ENCODE results near the gene C1orf167.
"Not testable (repeated sequence)": the region's sequence is repeated elsewhere in the genome, so short reads cannot be mapped to it uniquely, and the experiment has no call there.

The C1orf167 gene

GRCh38 chr1:11797525-11798216, 35.7 kb downstream of the C1orf167 start:
- H3K4me3 ChIP-seq (ENCODE audit: low read depth, low read length): no peak overlapping the region

GRCh38 chr1:11799099-11799498, 37.1 kb downstream of the C1orf167 start:
- Histone ChIP-seq H3K27ac (ENCODE audit: low read depth, low read length) (no peak overlapping the region), H3K27me3 (ENCODE audit: control insufficient read depth, insufficient read depth, low read length) (no peaks in the 10 kb centered on the region), H3K4me1 (ENCODE audit: control insufficient read depth, insufficient read depth, low read length) (peaks cover 18% of the 10 kb centered on the region), H3K4me3 (ENCODE audit: low read depth, low read length) (no peak overlapping the region), H3K9ac (ENCODE audit: low read length) (no peak overlapping the region), H3K36me3 (ENCODE audit: control insufficient read depth, insufficient read depth, low read length) (peaks cover 47% of the 10 kb centered on the region), H3K9me3 (ENCODE audit: control insufficient read depth, insufficient read depth, low read depth, low read length) (no peaks in the 10 kb centered on the region)

More at GRCh38 chr1:11797525-11798216, 35.7 kb downstream of the C1orf167 start:
- Histone ChIP-seq H3K4me1 (ENCODE audit: control insufficient read depth, insufficient read depth, low read length) (peaks cover 7% of the 10 kb centered on the region), H3K9me3 (ENCODE audit: control insufficient read depth, insufficient read depth, low read depth, low read length) (no peaks in the 10 kb centered on the region), H3K27ac (ENCODE audit: low read depth, low read length) (no peak overlapping the region), H3K9ac (ENCODE audit: low read length) (no peak overlapping the region), H3K36me3 (ENCODE audit: control insufficient read depth, insufficient read depth, low read length) (peaks cover 57% of the 10 kb centered on the region), H3K27me3 (ENCODE audit: control insufficient read depth, insufficient read depth, low read length) (no peaks in the 10 kb centered on the region)

DNA sequence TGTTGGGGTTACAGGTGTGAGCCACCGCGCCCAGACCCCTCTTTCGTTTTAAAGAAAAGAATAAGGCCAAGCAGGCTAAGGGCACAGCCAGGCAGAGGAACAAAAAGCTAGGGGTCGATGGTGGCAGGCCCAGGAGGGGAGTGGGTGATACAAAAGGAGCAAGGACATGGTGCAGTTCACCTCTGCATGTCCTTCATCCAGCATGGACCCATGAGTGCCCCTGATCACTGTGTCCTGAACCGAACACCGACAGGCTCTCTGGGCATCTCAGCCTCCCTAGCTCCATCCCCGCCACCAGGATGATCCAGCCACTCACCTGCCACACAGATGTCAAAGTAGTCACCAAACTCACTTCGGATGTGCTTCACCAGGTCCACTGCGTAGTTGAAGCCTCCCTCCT, 37.9 kb downstream of the C1orf167 start:
- H3K4me3 ChIP-seq (ENCODE audit: low read depth, low read length): no peak overlapping the region
- no peak overlapping the region for H3K9ac ChIP-seq (ENCODE audit: low read length)
- no peaks in the 10 kb centered on the region for H3K9me3 ChIP-seq (ENCODE audit: control insufficient read depth, insufficient read depth, low read depth, low read length)
- H3K27me3 ChIP-seq (ENCODE audit: control insufficient read depth, insufficient read depth, low read length): no peaks in the 10 kb centered on the region
- H3K36me3 ChIP-seq (ENCODE audit: control insufficient read depth, insufficient read depth, low read length): peaks cover 39% of the 10 kb centered on the region
- no peak overlapping the region for H3K27ac ChIP-seq (ENCODE audit: low read depth, low read length)
- H3K4me1 ChIP-seq (ENCODE audit: control insufficient read depth, insufficient read depth, low read length): peaks cover 24% of the 10 kb centered on the region

GRCh38 chr1:11800391-11800755, 38.4 kb downstream of the C1orf167 start:
- no peaks in the 10 kb centered on the region for H3K9me3 ChIP-seq (ENCODE audit: control insufficient read depth, insufficient read depth, low read depth, low read length)
- peaks cover 35% of the 10 kb centered on the region for H3K36me3 ChIP-seq (ENCODE audit: control insufficient read depth, insufficient read depth, low read length)
- no peak overlapping the region for H3K9ac ChIP-seq (ENCODE audit: low read length)
- H3K27ac ChIP-seq (ENCODE audit: low read depth, low read length): no peak overlapping the region
- no peak overlapping the region for H3K4me3 ChIP-seq (ENCODE audit: low read depth, low read length)
- no peaks in the 10 kb centered on the region for H3K27me3 ChIP-seq (ENCODE audit: control insufficient read depth, insufficient read depth, low read length)
- peaks cover 26% of the 10 kb centered on the region for H3K4me1 ChIP-seq (ENCODE audit: control insufficient read depth, insufficient read depth, low read length)

DNA sequence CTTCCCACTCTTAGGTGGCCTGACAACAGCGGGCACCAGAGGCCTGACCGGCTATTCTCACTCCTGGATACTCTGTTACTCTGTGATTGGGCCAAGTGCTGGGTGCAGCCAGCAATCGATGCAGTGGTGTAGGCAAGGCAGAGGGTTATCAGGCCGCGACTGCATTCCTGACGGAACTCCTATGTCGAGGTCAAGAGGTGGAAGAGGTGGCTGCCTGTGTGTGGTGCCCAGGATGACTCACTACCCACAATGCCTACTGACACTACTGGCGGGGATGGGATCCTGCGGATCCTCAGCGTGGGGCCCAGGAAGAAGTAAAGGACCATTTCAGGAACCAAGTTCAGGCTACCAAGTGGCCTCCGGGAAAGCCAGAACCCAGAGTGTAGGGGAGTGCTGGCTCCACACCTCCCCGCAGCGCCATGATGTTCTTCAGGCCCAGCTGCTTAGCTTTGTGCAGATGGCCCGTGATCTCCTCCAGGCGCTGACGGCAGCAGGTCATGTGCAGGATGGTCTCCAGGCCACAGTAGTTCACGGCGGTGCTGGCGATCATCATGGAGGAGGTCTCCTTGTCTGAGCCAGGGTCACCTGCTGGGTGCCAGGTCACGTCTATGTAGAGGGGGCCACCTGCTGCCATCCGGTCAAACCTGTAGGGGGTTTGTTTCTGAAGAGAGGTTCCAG, 38.9 kb downstream of the C1orf167 start:
- Histone ChIP-seq H3K27ac (ENCODE audit: low read depth, low read length) (no peak overlapping the region), H3K9me3 (ENCODE audit: control insufficient read depth, insufficient read depth, low read depth, low read length) (no peaks in the 10 kb centered on the region), H3K4me3 (ENCODE audit: low read depth, low read length) (no peak overlapping the region), H3K4me1 (ENCODE audit: control insufficient read depth, insufficient read depth, low read length) (peaks cover 26% of the 10 kb centered on the region), H3K9ac (ENCODE audit: low read length) (no peak overlapping the region), H3K27me3 (ENCODE audit: control insufficient read depth, insufficient read depth, low read length) (no peaks in the 10 kb centered on the region), H3K36me3 (ENCODE audit: control insufficient read depth, insufficient read depth, low read length) (peaks cover 30% of the 10 kb centered on the region)

- no peaks in the 10 kb centered on the region for H3K27me3 ChIP-seq (ENCODE audit: control insufficient read depth, insufficient read depth, low read length)
- no peaks in the 10 kb centered on the region for H3K9me3 ChIP-seq (ENCODE audit: control insufficient read depth, insufficient read depth, low read depth, low read length)
- no peak overlapping the region; the same call in 1 of the 2 replicates for H3K27ac ChIP-seq (ENCODE audit: low read depth, low read length)
- H3K36me3 ChIP-seq (ENCODE audit: control insufficient read depth, insufficient read depth, low read length): peaks cover 29% of the 10 kb centered on the region
- H3K4me1 ChIP-seq (ENCODE audit: control insufficient read depth, insufficient read depth, low read length): peaks cover 36% of the 10 kb centered on the region
- peak overlapping the region; percentile 28 for H3K9ac ChIP-seq (ENCODE audit: low read length)
- H3K4me3 ChIP-seq (ENCODE audit: low read depth, low read length): peak overlapping the region; percentile 74
Observed at GRCh38 chr1:11802616-11802972, 40.6 kb downstream of the C1orf167 start.

- peak overlapping the region; percentile 28 for H3K9ac ChIP-seq (ENCODE audit: low read length)
- peak overlapping the region; percentile 74 for H3K4me3 ChIP-seq (ENCODE audit: low read depth, low read length)
- no peak overlapping the region; the same call in 1 of the 2 replicates for H3K27ac ChIP-seq (ENCODE audit: low read depth, low read length)
- peaks cover 35% of the 10 kb centered on the region for H3K36me3 ChIP-seq (ENCODE audit: control insufficient read depth, insufficient read depth, low read length)
- H3K27me3 ChIP-seq (ENCODE audit: control insufficient read depth, insufficient read depth, low read length): no peaks in the 10 kb centered on the region
- H3K4me1 ChIP-seq (ENCODE audit: control insufficient read depth, insufficient read depth, low read length): peaks cover 37% of the 10 kb centered on the region
- H3K9me3 ChIP-seq (ENCODE audit: control insufficient read depth, insufficient read depth, low read depth, low read length): no peaks in the 10 kb centered on the region
Observed at GRCh38 chr1:11802973-11803885, 41.2 kb downstream of the C1orf167 start.

DNA sequence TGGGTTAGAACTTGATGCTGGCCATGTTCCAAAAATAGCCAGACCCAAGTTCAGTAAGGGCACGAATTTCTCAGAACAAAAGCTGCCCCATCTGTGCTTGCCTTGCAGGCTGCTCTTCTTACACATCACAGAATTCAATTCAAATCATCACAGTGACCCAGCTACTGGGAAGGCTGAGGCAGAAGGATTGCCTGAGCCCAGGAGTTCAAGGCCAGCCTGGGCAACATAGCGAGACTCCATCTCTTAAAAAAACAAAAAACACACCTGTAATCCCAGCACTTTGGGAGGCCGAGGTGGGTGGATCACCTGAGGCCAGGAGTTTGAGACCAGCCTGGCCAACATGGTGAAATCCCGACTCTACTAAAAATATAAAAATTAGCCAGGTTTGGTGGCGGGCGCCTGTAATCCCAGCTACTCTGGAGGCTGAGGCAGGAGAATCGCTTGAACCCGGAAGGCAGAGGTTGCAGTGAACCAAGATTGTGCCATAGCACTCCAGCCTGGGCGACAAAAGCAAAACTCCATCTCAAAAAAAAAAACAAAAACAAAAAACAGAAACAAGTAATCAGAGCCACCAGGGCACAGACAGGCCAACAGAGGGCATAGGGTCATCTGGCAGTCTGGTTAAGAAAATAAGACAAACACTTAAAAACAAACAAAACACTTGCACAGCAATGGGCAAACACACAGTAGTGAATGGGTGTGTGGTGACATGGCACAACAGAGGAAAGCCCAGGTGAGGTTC, 42.1 kb downstream of the C1orf167 start:
- not testable (repeated sequence) for H3K27me3 ChIP-seq (ENCODE audit: control insufficient read depth, insufficient read depth, low read length); H3K27ac ChIP-seq (ENCODE audit: low read depth, low read length); H3K9me3 ChIP-seq (ENCODE audit: control insufficient read depth, insufficient read depth, low read depth, low read length)
- Histone ChIP-seq H3K36me3 (ENCODE audit: control insufficient read depth, insufficient read depth, low read length) (peaks cover 41% of the 10 kb centered on the region), H3K4me3 (ENCODE audit: low read depth, low read length) (peak overlapping the region; percentile 88), H3K4me1 (ENCODE audit: control insufficient read depth, insufficient read depth, low read length) (peaks cover 37% of the 10 kb centered on the region), H3K9ac (ENCODE audit: low read length) (peak overlapping the region; percentile 21)

- no peaks in the 10 kb centered on the region for H3K27me3 ChIP-seq (ENCODE audit: control insufficient read depth, insufficient read depth, low read length)
- H3K9ac ChIP-seq (ENCODE audit: low read length): peak overlapping the region; percentile 90
- peak overlapping the region; percentile 92 for H3K27ac ChIP-seq (ENCODE audit: low read depth, low read length)
- H3K36me3 ChIP-seq (ENCODE audit: control insufficient read depth, insufficient read depth, low read length): peaks cover 45% of the 10 kb centered on the region
- H3K4me1 ChIP-seq (ENCODE audit: control insufficient read depth, insufficient read depth, low read length): peaks cover 37% of the 10 kb centered on the region
- no peaks in the 10 kb centered on the region for H3K9me3 ChIP-seq (ENCODE audit: control insufficient read depth, insufficient read depth, low read depth, low read length)
- H3K4me3 ChIP-seq (ENCODE audit: low read depth, low read length): peak overlapping the region; percentile 88
Observed at GRCh38 chr1:11804666-11805421, 42.9 kb downstream of the C1orf167 start.

All from HUES6 (cell line).